Gastrocnemius medialis (tissue), 4 donors: ENCODE data around the gene XYLT1.

Experiments
- CTCF ChIP-seq, 5 experiments: fragments of 450-650 bp in 3 of 5; fragments of 200-600 bp in 2 of 5; sonication (generic) in 2 of 5; IDR thresholded peaks in 4 of 5; conservative IDR thresholded peaks in 1 of 5; 1 replicate in 4 of 5; 2 replicates in 1 of 5; pipeline ENCODE4 v1.5.1; 2016 to 2019; ENCODE audit warnings: antibody characterized with exemption in 5 of 5, mild to moderate bottlenecking in 3 of 5, moderate library complexity in 3 of 5
- POLR2A ChIP-seq, 2 donors: fragments of 450-650 bp; IDR thresholded peaks; one replicate each; pipeline ENCODE4 v1.6.1; 2017; ENCODE audit warnings: antibody characterized with exemption in 2 of 2, mild to moderate bottlenecking in 2 of 2, moderate library complexity in 2 of 2

DNA sequence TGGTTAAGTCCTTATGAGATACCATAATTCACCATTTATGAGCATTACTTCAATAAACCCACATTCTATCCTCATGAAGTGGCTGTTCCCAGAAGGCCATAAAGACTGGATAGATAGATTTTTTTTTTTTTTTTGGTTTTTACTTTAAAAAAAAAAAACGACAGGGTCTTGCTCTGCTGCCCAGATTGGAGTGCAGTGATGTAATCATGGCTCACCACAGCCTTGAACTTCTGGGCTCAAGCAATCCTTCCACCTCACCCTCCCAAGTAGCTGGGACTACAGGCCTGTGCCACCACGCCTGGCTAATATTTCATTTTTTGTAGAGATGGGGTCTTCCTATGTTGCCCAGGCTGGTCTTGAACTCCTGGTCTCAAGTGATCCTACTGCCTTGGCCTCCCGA lies 102.3 kb downstream of the XYLT1 start:
- TF ChIP-seq CTCF (IDR thresholded peaks at IDR 0.05 in 4 of 5, conservative IDR thresholded peaks at IDR 0.05 in 1 of 5) (no peak), POLR2A (IDR thresholded peaks at IDR 0.05) (no peak)
